H1 (cell line): ENCODE measurements around the gene ZBTB16. TPM values are rescaled to one million over a fixed set of nuclear protein-coding genes. Genes with fewer than 3 reads are reported as not detected.

ENCODE experiments used
- CTCF ChIA-PET: fragments of 300-600 bp; sonication (Branson Sonifier 250); formaldehyde crosslinking; loops from one replicate; lab custom pipeline; 2021; ENCODE audit not compliant: partially characterized antibody; lab: Charles Lee
- POLR2A ChIA-PET: fragments of 300-600 bp; sonication (Branson Sonifier 250); formaldehyde crosslinking; loops from one replicate; lab custom pipeline; 2021; ENCODE audit warnings: inconsistent platforms; ENCODE audit not compliant: partially characterized antibody; lab: Charles Lee
- DNase-seq, 2 experiments: peaks; one replicate each; pipeline versions ENCODE4 v3.0.0 to v3.0.0-alpha.2; 2010 to 2022; ENCODE audit warnings: low spot score in 2 of 2, low read depth in 1 of 2, mixed read lengths in 1 of 2
- FAIRE-seq: peaks from 2 replicates; lab custom pipeline; 2011; peaks lifted over from hg19 to GRCh38; lab: Jason Lieb, UNC
- H2AFZ ChIP-seq: 2 replicates; pipeline ENCODE4 v1.8.1; 2012; ENCODE audit warnings: low read length, inconsistent platforms
- H2AK5ac ChIP-seq: 2 replicates; pipeline ENCODE4 v1.6.1; 2013; ENCODE audit warnings: low read depth, low read length
- H2BK120ac ChIP-seq: replicated peaks from 2 replicates; pipeline ENCODE3; 2013; ENCODE audit warnings: low read depth, low read length, inconsistent platforms
- H2BK12ac ChIP-seq: 2 replicates; pipeline ENCODE4 v1.6.1; 2013; ENCODE audit warnings: low read depth, low read length
- H2BK15ac ChIP-seq: 2 replicates; pipeline ENCODE4 v1.6.1; 2013; ENCODE audit warnings: low read length
- H2BK20ac ChIP-seq: 2 replicates; pipeline ENCODE4 v1.6.1; 2013; ENCODE audit warnings: low read length
- H2BK5ac ChIP-seq: 2 replicates; pipeline ENCODE4 v1.6.1; 2013; ENCODE audit warnings: low read depth, low read length
- H3K14ac ChIP-seq: 2 replicates; pipeline ENCODE4 v1.6.1; 2013; ENCODE audit warnings: inconsistent platforms; ENCODE audit not compliant: insufficient read length
- H3K18ac ChIP-seq: 2 replicates; pipeline ENCODE4 v1.6.1; 2013; ENCODE audit warnings: low read length; ENCODE audit errors: extremely low read depth
- H3K23ac ChIP-seq: 2 replicates; pipeline ENCODE4 v1.6.1; 2013; ENCODE audit warnings: inconsistent platforms; ENCODE audit not compliant: insufficient read length
- H3K23me2 ChIP-seq: 2 replicates; pipeline ENCODE4 v1.6.1; 2013; ENCODE audit warnings: low read depth, low read length
- H3K27ac ChIP-seq: 2 replicates; pipeline ENCODE4 v1.6.1; 2011; ENCODE audit warnings: low read depth, low read length, inconsistent platforms
- H3K27me3 ChIP-seq, 4 experiments: replicated peaks in 1 of 4; 1 replicate in 1 of 4; 2 replicates in 3 of 4; pipeline versions ENCODE4 v1.6.1 to v1.8.1; 2011 to 2013; ENCODE audit warnings: low read length in 3 of 4, mild to moderate bottlenecking in 3 of 4, inconsistent platforms in 2 of 4, mixed read lengths in 2 of 4, moderate library complexity in 1 of 4; ENCODE audit not compliant: control insufficient read depth in 3 of 4, insufficient read depth in 3 of 4; ENCODE audit errors: extremely low read depth in 1 of 4
- H3K36me3 ChIP-seq, 4 experiments: 2 replicates each; pipeline versions ENCODE4 v1.6.1 to v1.8.1; 2011 to 2013; ENCODE audit warnings: mild to moderate bottlenecking in 4 of 4, low read length in 3 of 4, moderate library complexity in 2 of 4, control low read depth in 1 of 4, inconsistent platforms in 1 of 4; ENCODE audit not compliant: insufficient read depth in 4 of 4, control insufficient read depth in 2 of 4
- H3K4ac ChIP-seq: replicated peaks from 2 replicates; pipeline ENCODE3; 2013; ENCODE audit warnings: low read length, low read depth, mixed read lengths, inconsistent platforms; ENCODE audit not compliant: insufficient read length
- H3K4me1 ChIP-seq, 4 experiments: replicated peaks in 1 of 4; 1 replicate in 1 of 4; 2 replicates in 3 of 4; pipeline versions ENCODE4 v1.6.1 to v1.8.1; 2011 to 2013; ENCODE audit warnings: low read length in 3 of 4, inconsistent platforms in 2 of 4, mixed read lengths in 1 of 4; ENCODE audit not compliant: insufficient read depth in 4 of 4, control insufficient read depth in 3 of 4
- H3K4me2 ChIP-seq, 2 experiments: 2 replicates each; pipeline versions ENCODE4 v1.6.1 to v1.8.1; 2011 to 2013; ENCODE audit warnings: low read depth in 2 of 2, low read length in 2 of 2, control low read depth in 1 of 2, inconsistent platforms in 1 of 2, mild to moderate bottlenecking in 1 of 2; ENCODE audit not compliant: insufficient read depth in 1 of 2
- H3K4me3 ChIP-seq, 4 experiments: fragments of 200-600, 300-600 bp in 1 of 4; sonication (generic), shearing (Covaris generic), sonication (Bioruptor Twin) in 1 of 4; 2 replicates each; pipeline versions ENCODE4 v1.5.1 to v1.8.1; 2011 to 2016; ENCODE audit warnings: low read length in 4 of 4, low read depth in 3 of 4, control low read depth in 2 of 4, inconsistent platforms in 2 of 4, mild to moderate bottlenecking in 2 of 4, mixed read lengths in 1 of 4, moderate library complexity in 1 of 4; ENCODE audit not compliant: insufficient read depth in 2 of 4; ENCODE audit errors: extremely low read depth in 1 of 4
- H3K56ac ChIP-seq: replicated peaks from 2 replicates; pipeline ENCODE3; 2013; ENCODE audit warnings: low read depth, mild to moderate bottlenecking, mixed read lengths, low read length, inconsistent platforms; ENCODE audit not compliant: insufficient read length
- H3K79me1 ChIP-seq: 2 replicates; pipeline ENCODE4 v1.6.1; 2013; ENCODE audit warnings: low read depth, low read length, control low read depth
- H3K79me2 ChIP-seq, 2 experiments: 2 replicates each; pipeline versions ENCODE4 v1.6.1 to v1.8.1; 2012 to 2013; ENCODE audit warnings: low read length in 2 of 2, mild to moderate bottlenecking in 2 of 2, inconsistent platforms in 1 of 2; ENCODE audit not compliant: insufficient read depth in 2 of 2, control insufficient read depth in 1 of 2
- H3K9ac ChIP-seq, 4 experiments: replicated peaks in 1 of 4; 1 replicate in 1 of 4; 2 replicates in 3 of 4; pipeline versions ENCODE4 v1.6.1 to v1.8.1; 2011 to 2013; ENCODE audit warnings: low read depth in 3 of 4, low read length in 3 of 4, control low read depth in 2 of 4, mild to moderate bottlenecking in 2 of 4, moderate library complexity in 2 of 4, inconsistent platforms in 1 of 4; ENCODE audit errors: extremely low read depth in 1 of 4
- H3K9me3 ChIP-seq, 2 experiments: 2 replicates each; pipeline versions ENCODE4 v1.6.1 to v1.8.1; 2012 to 2013; ENCODE audit warnings: mild to moderate bottlenecking in 2 of 2, moderate library complexity in 2 of 2, control low read depth in 1 of 2, inconsistent platforms in 1 of 2, low read depth in 1 of 2, low read length in 1 of 2, mixed read lengths in 1 of 2; ENCODE audit not compliant: insufficient read depth in 2 of 2
- H4K20me1 ChIP-seq, 2 experiments: replicated peaks in 1 of 2; 2 replicates each; pipeline versions ENCODE3 to v1.8.1; 2011 to 2013; ENCODE audit warnings: inconsistent platforms in 2 of 2, low read length in 2 of 2, mild to moderate bottlenecking in 1 of 2; ENCODE audit not compliant: insufficient read depth in 2 of 2, control insufficient read depth in 1 of 2
- H4K5ac ChIP-seq: 2 replicates; pipeline ENCODE4 v1.6.1; 2013; ENCODE audit warnings: low read length, low read depth, mixed read lengths, inconsistent platforms; ENCODE audit not compliant: insufficient read length
- H4K8ac ChIP-seq: 2 replicates; pipeline ENCODE4 v1.8.0; 2013; ENCODE audit warnings: mild to moderate bottlenecking, moderate library complexity, low read length, inconsistent platforms; ENCODE audit not compliant: insufficient read depth; ENCODE audit errors: extremely low read depth
- H4K91ac ChIP-seq: replicated peaks from 2 replicates; pipeline ENCODE3; 2013; ENCODE audit warnings: low read length, mixed read lengths, inconsistent platforms; ENCODE audit not compliant: insufficient read length
- ASH2L ChIP-seq: fragments of 200-600, 300-600 bp; sonication (generic); IDR thresholded peaks from one replicate; pipeline ENCODE4 v1.7.1; 2017; ENCODE audit warnings: low read length
- BACH1 ChIP-seq: IDR thresholded peaks from 2 replicates; pipeline ENCODE4 v1.6.1; 2012; ENCODE audit warnings: low read length, improper control_type of control experiment
- CHD1 ChIP-seq: IDR thresholded peaks from 2 replicates; pipeline ENCODE4 v1.6.1; 2012; ENCODE audit warnings: low read depth, low read length, improper control_type of control experiment
- E2F6 ChIP-seq: IDR thresholded peaks from 2 replicates; pipeline ENCODE4 v1.6.1; 2012; ENCODE audit warnings: inconsistent platforms
- EGR1 ChIP-seq: IDR thresholded peaks from 2 replicates; pipeline ENCODE4 v1.6.1; 2011; ENCODE audit warnings: low read depth, low read length, borderline replicate concordance
- KDM5A ChIP-seq: fragments of 200-600 bp; IDR thresholded peaks from 2 replicates; pipeline ENCODE4 v1.7.1; 2012; ENCODE audit warnings: mild to moderate bottlenecking, low read length, inconsistent platforms, mixed read lengths
- RXRA ChIP-seq: IDR thresholded peaks from 2 replicates; pipeline ENCODE4 v1.6.1; 2011; ENCODE audit warnings: low read depth, mild to moderate bottlenecking, low read length, moderate library complexity; ENCODE audit not compliant: insufficient read depth
- SIRT6 ChIP-seq: IDR thresholded peaks from one replicate; pipeline ENCODE4 v1.7.1; 2012; ENCODE audit warnings: low read length, inconsistent platforms
- SP4 ChIP-seq: IDR thresholded peaks from 2 replicates; pipeline ENCODE4 v1.6.1; 2012; ENCODE audit warnings: low read length, inconsistent platforms
- SRF ChIP-seq: IDR thresholded peaks from 2 replicates; pipeline ENCODE4 v1.6.1; 2011; ENCODE audit warnings: mild to moderate bottlenecking, low read depth, low read length, moderate library complexity
- WGBS, 2 experiments: shearing (Covaris generic) in 1 of 2; methylation state at CpG; one replicate each; pipeline versions ENCODE4 v1.1.6 to v1.1.7; 2013 to 2015; ENCODE audit warnings: low lambda C conversion rate in 2 of 2, mixed read lengths in 2 of 2, inconsistent platforms in 1 of 2, low coverage in 1 of 2, missing lambda C conversion rate in 1 of 2; ENCODE audit not compliant: insufficient replicate concordance in 2 of 2, insufficient coverage in 1 of 2, insufficient read length in 1 of 2; ENCODE audit errors: extremely low coverage in 1 of 2, missing lambda C conversion rate in 1 of 2; 5-methylcytosine and 5-hydroxymethylcytosine counted together
- polyA plus RNA-seq, 7 experiments: library from polyadenylated mRNA; depleted of rRNA in 3 of 7; stranded (reverse) in 5 of 7; unstranded in 2 of 7; fragments of >200 nt in 5 of 7; fragments of 200-250 nt in 2 of 7; gene quantifications; 1 replicate in 5 of 7; 2 replicates in 1 of 7; 4 replicates in 1 of 7; pipeline versions ENCODE4 v1.2.1 to v1.2.3, GENCODE V29; 2011 to 2013; ENCODE audit warnings: missing spikeins in 2 of 7, mixed read lengths in 2 of 7
- total RNA-seq: library from RNA; stranded (reverse); fragmentation: NEBNext Ultra II Directional; extraction: Animal tissue kit (Norgen Biotek cat#: 25700); gene quantifications from 2 replicates; pipeline ENCODE4 v1.2.1, GENCODE V29; 2021
- TF ChIP-seq, protein P1 (sequence below), 3 experiments: IDR thresholded peaks; 1 replicate in 2 of 3; 2 replicates in 1 of 3; pipeline versions ENCODE4 v1.5.1 to v1.6.1; 2011; ENCODE audit warnings: low read length in 3 of 3, mild to moderate bottlenecking in 3 of 3, inconsistent platforms in 2 of 3, low read depth in 1 of 3, moderate library complexity in 1 of 3; ENCODE audit not compliant: insufficient read depth in 1 of 3; ENCODE audit errors: control extremely low read depth in 1 of 3
- TF ChIP-seq, protein P2 (sequence below): IDR thresholded peaks from 2 replicates; pipeline ENCODE4 v1.6.1; 2012; ENCODE audit warnings: inconsistent platforms

Gene ZBTB16
- total and polyA plus RNA-seq, 2 of the 8 experiments (the other 6 are each of a cell fraction or from before 2014, with no cell fraction given) = 0.12 to 0.61 TPM

- Histone ChIP-seq H3K79me1 (no peaks in the 10 kb centered on the region), H3K4me1 (no peaks in the 10 kb centered on the region), H3K79me2 (no peaks in the 10 kb centered on the region), H3K18ac (no peak overlapping the region), H3K56ac (no peak overlapping the region), H4K91ac (no peak overlapping the region), H3K23ac (no peak overlapping the region), H3K27me3 (peaks cover 0 to 3% (median 0%) of the 10 kb centered on the region in 4 experiments; a peak in 2 of 7 replicates), H2BK12ac (no peak overlapping the region), H4K8ac (no peak overlapping the region), H3K4me3 (no peak overlapping the region), H3K9me3 (no peaks in the 10 kb centered on the region), H3K36me3 (no peaks in the 10 kb centered on the region), H3K27ac (no peak overlapping the region), H3K23me2 (peaks cover 2% of the 10 kb centered on the region; the same call in 1 of the 2 replicates), H2BK20ac (no peak overlapping the region), H4K20me1 (no peaks in the 10 kb centered on the region), H2AK5ac (no peak overlapping the region), H3K4me2 (no peak overlapping the region), H4K5ac (no peak overlapping the region), H2BK15ac (no peak overlapping the region), H3K4ac (no peak overlapping the region), H2BK120ac (no peak overlapping the region), H3K14ac (no peak overlapping the region), H3K9ac (no peak overlapping the region), H2AFZ (no peak overlapping the region), H2BK5ac (no peak overlapping the region)
- ChIA-PET CTCF (interaction anchor here (1.1 to 9.9 kb wide), 4 partner anchors 136 to 230 kb away, joined by 3 to 183 read pairs (median 135); no protein-coding TSS in a partner anchor), POLR2A (no interaction called here)
- WGBS, 2 experiments = 81% methylated on average over 5 of the region's 5 CpGs; no CpG with 5 or more reads in 1 of the 2 experiments
- DNase-seq (no peak), FAIRE-seq (no peak)
- TF ChIP-seq CHD1 (no peak), E2F6 (no peak), SIRT6 (no peak), KDM5A (no peak), EGR1 (no peak), BACH1 (no peak), SRF (no peak), RXRA (no peak), SP4 (no peak), ASH2L (no peak)
- TF ChIP-seq, protein P1, sequence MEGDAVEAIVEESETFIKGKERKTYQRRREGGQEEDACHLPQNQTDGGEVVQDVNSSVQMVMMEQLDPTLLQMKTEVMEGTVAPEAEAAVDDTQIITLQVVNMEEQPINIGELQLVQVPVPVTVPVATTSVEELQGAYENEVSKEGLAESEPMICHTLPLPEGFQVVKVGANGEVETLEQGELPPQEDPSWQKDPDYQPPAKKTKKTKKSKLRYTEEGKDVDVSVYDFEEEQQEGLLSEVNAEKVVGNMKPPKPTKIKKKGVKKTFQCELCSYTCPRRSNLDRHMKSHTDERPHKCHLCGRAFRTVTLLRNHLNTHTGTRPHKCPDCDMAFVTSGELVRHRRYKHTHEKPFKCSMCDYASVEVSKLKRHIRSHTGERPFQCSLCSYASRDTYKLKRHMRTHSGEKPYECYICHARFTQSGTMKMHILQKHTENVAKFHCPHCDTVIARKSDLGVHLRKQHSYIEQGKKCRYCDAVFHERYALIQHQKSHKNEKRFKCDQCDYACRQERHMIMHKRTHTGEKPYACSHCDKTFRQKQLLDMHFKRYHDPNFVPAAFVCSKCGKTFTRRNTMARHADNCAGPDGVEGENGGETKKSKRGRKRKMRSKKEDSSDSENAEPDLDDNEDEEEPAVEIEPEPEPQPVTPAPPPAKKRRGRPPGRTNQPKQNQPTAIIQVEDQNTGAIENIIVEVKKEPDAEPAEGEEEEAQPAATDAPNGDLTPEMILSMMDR (IDR thresholded peaks at IDR 0.05; ENCODE audit: control extremely low read depth in 1 of 3, insufficient read depth in 1 of 3, low read depth in 1 of 3, low read length in 3 of 3) = no peak
- TF ChIP-seq, protein P2, sequence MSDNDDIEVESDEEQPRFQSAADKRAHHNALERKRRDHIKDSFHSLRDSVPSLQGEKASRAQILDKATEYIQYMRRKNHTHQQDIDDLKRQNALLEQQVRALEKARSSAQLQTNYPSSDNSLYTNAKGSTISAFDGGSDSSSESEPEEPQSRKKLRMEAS = no peak
These were observed 27.6 kb upstream of the ZBTB16 start for GRCh38 chr11:114031967-114032320.
